IPS-15b (cell line): ENCODE measurements around the gene ST8SIA2.
A peak's percentile ranks its signal among the peaks of the same experiment; 100 is the strongest.

Experiments used
- H3K27me3 ChIP-seq: one replicate; pipeline ENCODE4 v1.6.1; 2013; ENCODE audit warnings: low read length; ENCODE audit not compliant: control insufficient read depth, insufficient read depth
- H3K36me3 ChIP-seq: one replicate; pipeline ENCODE4 v1.6.1; 2013; ENCODE audit warnings: low read length; ENCODE audit not compliant: control insufficient read depth, insufficient read depth
- H3K4me1 ChIP-seq: one replicate; pipeline ENCODE4 v1.6.1; 2013; ENCODE audit warnings: mild to moderate bottlenecking, low read length; ENCODE audit not compliant: control insufficient read depth, insufficient read depth
- H3K4me3 ChIP-seq: one replicate; pipeline ENCODE4 v1.5.1; 2013; ENCODE audit warnings: low read depth, low read length
- H3K9ac ChIP-seq: one replicate; pipeline ENCODE4 v1.6.1; 2013; ENCODE audit warnings: low read depth, mild to moderate bottlenecking, low read length
- H3K9me3 ChIP-seq: one replicate; pipeline ENCODE4 v1.6.1; 2013; ENCODE audit warnings: mild to moderate bottlenecking, low read length; ENCODE audit not compliant: control insufficient read depth, insufficient read depth

Gene ST8SIA2, protein sequence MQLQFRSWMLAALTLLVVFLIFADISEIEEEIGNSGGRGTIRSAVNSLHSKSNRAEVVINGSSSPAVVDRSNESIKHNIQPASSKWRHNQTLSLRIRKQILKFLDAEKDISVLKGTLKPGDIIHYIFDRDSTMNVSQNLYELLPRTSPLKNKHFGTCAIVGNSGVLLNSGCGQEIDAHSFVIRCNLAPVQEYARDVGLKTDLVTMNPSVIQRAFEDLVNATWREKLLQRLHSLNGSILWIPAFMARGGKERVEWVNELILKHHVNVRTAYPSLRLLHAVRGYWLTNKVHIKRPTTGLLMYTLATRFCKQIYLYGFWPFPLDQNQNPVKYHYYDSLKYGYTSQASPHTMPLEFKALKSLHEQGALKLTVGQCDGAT

DNA sequence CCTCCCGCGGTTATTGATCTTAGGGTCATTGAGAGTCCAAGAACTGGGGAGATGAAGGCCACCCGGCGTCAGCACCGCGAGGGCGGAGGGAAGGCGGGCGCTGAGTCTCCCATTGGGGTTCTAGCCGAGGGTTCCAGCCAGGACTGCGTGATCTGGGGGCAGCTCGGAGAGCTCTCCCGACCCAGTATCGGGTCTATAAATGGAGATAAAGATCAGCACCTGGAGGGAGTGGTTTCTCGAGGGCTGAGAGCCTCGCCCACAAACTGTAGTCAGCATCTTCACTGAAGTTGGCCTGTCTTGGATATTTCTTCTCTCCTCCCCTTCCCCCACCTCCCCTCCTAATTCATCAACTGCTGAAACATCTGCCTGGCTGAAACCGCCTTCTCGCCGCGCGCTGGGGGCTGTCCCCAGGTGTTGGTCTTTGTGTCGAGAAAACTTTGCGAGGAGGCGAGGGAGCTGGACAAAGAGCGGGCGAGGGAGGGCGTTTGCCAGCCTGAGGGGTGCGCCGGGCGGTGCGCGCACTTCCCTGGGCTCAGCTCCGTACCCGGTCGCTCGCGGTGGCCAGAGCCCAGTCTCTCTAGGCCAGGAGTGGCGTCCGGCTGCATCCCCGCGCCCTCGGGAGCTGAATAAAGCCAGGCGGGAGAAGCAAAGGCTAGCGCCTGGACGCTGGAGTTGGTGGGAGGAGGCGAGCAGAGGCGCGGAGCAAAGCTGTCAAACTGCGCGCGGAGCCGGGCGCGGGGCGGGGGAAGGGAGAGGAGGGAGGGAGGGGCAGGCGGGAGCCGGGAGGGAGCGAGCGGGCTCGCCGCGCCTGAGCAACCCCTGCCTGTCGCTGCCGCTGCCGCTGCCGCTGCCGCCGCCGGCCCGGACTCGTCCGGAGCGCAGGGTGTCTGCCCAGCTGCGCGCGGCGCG is at the start of gene ST8SIA2:
Gene ST8SIA2 (plus strand): TSS at position 811 of the 909 bp plus-strand sequence. CDS start 184 bp downstream, outside the sequence.
- H3K4me1 ChIP-seq: peaks cover 3% of the 10 kb centered on the region
- H3K27me3 ChIP-seq: peaks cover 60% of the 10 kb centered on the region
- no peaks in the 10 kb centered on the region for H3K9me3 ChIP-seq
- H3K9ac ChIP-seq: peak within 1 kb of the TSS; percentile 54
- peak within 1 kb of the TSS; percentile 83 for H3K4me3 ChIP-seq
- no peaks in the 10 kb centered on the region for H3K36me3 ChIP-seq

DNA sequence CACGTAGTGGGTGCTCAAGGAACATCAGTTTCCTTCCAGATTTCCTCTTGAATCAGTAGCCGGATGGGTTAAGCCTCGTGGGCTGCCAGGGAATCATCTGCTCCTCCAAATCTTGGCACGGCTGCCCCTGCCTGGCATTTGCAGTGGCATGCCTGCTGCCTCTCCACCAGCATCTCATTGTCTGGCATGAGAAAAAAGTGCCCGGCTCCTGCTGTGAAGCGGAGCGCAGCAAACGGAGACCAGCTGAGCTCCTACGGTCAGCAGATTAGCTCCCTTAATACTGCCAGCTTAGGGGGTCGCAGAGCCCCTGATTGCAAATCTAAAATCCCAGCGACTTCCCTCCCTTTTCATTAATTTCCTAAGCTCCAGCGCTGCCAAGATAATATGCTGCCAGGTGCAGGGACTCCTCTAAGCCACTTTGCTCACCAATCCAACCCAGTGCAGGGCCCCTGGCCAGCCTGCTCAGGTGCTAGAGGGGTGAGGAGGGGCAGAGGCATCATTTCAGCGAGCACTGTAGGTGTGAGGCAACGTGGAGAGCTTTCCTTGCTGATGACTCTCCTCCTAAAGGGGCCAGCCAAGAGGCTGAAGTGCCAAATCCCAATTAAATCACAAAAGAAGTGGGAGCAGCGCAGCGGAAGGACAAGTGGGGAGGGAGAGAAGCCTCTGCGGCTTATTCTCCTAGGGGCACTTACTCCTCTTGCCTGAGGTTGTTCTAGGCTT is 49.6 kb upstream of the ST8SIA2 start:
- Histone ChIP-seq H3K9ac (no peak overlapping the region), H3K9me3 (no peaks in the 10 kb centered on the region), H3K4me1 (peaks cover 13% of the 10 kb centered on the region), H3K4me3 (no peak overlapping the region), H3K27me3 (peaks cover 20% of the 10 kb centered on the region), H3K36me3 (no peaks in the 10 kb centered on the region)

DNA sequence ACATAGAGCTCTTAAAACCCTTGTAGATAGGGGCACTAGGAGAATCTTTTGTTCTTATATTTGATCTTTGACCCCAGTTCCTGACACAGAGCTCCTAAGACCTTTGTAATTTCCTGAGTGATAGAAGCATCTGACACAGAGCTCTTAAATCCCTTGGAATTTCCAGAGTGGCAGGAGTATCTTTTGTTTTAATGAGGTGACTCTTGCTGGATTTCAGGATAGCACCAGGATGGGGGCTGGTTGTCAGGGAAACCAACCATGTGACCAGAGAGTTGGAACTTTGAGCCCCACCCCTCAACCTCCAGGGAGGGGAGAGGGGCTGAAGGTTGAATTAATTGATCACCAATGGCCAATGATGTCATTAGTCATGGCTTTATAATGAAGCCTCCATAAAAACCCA is 47.6 kb upstream of the ST8SIA2 start:
- no peaks in the 10 kb centered on the region for H3K36me3 ChIP-seq
- no peak overlapping the region for H3K9ac ChIP-seq
- peaks cover 13% of the 10 kb centered on the region for H3K4me1 ChIP-seq
- H3K4me3 ChIP-seq: no peak overlapping the region
- H3K27me3 ChIP-seq: peaks cover 20% of the 10 kb centered on the region
- no peaks in the 10 kb centered on the region for H3K9me3 ChIP-seq

- Histone ChIP-seq H3K36me3 (no peaks in the 10 kb centered on the region), H3K4me1 (peaks cover 3% of the 10 kb centered on the region), H3K4me3 (no peak overlapping the region), H3K9ac (no peak overlapping the region), H3K9me3 (no peaks in the 10 kb centered on the region), H3K27me3 (no peaks in the 10 kb centered on the region)
Measured at GRCh38 chr15:92355307-92355706, 38.4 kb upstream of the ST8SIA2 start.

DNA sequence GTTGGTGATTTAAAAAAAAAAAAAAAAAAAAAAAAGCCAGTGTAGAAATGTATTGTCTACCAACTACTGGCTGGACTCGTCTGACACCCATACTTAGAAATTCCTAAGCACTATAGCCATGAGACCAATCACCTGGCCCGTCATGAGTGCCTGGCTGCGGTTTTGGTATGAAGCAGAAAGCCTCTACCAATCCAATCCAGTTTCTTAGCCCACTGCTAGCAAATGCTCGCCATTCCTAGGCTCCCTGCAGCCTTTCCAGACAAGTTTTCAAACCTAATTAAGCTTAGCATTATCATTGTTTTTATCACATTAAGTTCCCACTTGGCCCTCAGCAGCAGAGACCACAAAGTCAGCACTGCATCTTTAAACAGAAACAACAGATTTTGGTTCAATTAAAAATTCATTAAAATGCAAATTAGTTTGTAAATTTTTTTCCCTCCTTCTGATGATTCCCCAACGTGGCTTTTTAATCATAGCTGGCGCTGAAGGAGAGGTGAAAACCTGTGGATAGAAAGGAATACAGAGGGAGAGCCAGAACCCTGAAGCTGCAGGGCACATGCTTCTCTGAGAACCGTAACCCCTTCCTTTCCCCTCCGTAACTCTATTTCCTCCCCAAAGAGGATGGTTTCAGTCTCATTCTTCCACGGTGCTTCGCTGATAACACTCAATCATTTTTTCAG is 32.2 kb upstream of the ST8SIA2 start:
- H3K4me3 ChIP-seq: no peak overlapping the region
- H3K9me3 ChIP-seq: no peaks in the 10 kb centered on the region
- no peaks in the 10 kb centered on the region for H3K27me3 ChIP-seq
- H3K36me3 ChIP-seq: no peaks in the 10 kb centered on the region
- H3K9ac ChIP-seq: no peak overlapping the region
- peaks cover 4% of the 10 kb centered on the region for H3K4me1 ChIP-seq

GRCh38 chr15:92362001-92362350 is 31.7 kb upstream of the ST8SIA2 start:
- H3K9ac ChIP-seq: no peak overlapping the region
- H3K4me1 ChIP-seq: peaks cover 4% of the 10 kb centered on the region
- no peaks in the 10 kb centered on the region for H3K36me3 ChIP-seq
- H3K27me3 ChIP-seq: no peaks in the 10 kb centered on the region
- no peaks in the 10 kb centered on the region for H3K9me3 ChIP-seq
- H3K4me3 ChIP-seq: no peak overlapping the region

GRCh38 chr15:92365084-92365483 is 28.6 kb upstream of the ST8SIA2 start:
- Histone ChIP-seq H3K9me3 (no peaks in the 10 kb centered on the region), H3K9ac (no peak overlapping the region), H3K4me1 (peaks cover 4% of the 10 kb centered on the region), H3K27me3 (no peaks in the 10 kb centered on the region), H3K4me3 (no peak overlapping the region), H3K36me3 (no peaks in the 10 kb centered on the region)

- Histone ChIP-seq H3K9me3 (no peaks in the 10 kb centered on the region), H3K27me3 (no peaks in the 10 kb centered on the region), H3K4me3 (no peak overlapping the region), H3K36me3 (no peaks in the 10 kb centered on the region), H3K9ac (no peak overlapping the region), H3K4me1 (peaks cover 4% of the 10 kb centered on the region)
Measured at GRCh38 chr15:92365906-92366305, 27.8 kb upstream of the ST8SIA2 start.

GRCh38 chr15:92366381-92366780 is 27.3 kb upstream of the ST8SIA2 start:
- Histone ChIP-seq H3K27me3 (no peaks in the 10 kb centered on the region), H3K9me3 (no peaks in the 10 kb centered on the region), H3K9ac (no peak overlapping the region), H3K4me3 (no peak overlapping the region), H3K4me1 (peaks cover 4% of the 10 kb centered on the region), H3K36me3 (no peaks in the 10 kb centered on the region)

GRCh38 chr15:92375057-92375456 is 18.6 kb upstream of the ST8SIA2 start:
- Histone ChIP-seq H3K9ac (no peak overlapping the region), H3K27me3 (no peaks in the 10 kb centered on the region), H3K4me1 (no peaks in the 10 kb centered on the region), H3K9me3 (no peaks in the 10 kb centered on the region), H3K4me3 (no peak overlapping the region), H3K36me3 (no peaks in the 10 kb centered on the region)

DNA sequence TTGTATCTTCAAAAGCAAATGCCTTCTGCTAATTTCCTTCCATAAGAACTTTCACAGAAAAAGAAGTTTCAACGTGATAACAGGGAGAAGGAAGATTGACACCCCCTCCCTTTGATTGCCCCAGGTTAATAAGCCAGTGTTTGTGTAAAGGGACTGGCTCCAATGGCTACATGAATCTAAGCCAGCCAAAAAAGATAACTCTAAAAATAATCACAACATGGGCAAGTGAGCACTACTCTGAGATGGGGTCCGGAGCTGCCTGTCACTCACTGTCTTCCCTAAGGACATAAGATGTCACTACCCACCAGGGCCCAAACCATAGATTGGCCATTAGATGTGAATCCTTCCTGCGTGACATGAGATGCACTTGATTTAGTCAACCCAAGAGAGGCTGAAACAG is 17.6 kb upstream of the ST8SIA2 start:
- no peaks in the 10 kb centered on the region for H3K4me1 ChIP-seq
- no peak overlapping the region for H3K4me3 ChIP-seq
- H3K36me3 ChIP-seq: no peaks in the 10 kb centered on the region
- H3K9ac ChIP-seq: no peak overlapping the region
- no peaks in the 10 kb centered on the region for H3K9me3 ChIP-seq
- H3K27me3 ChIP-seq: no peaks in the 10 kb centered on the region
